Measurements from ENCODE around the gene RSPO3.

The RSPO3 gene

DNA sequence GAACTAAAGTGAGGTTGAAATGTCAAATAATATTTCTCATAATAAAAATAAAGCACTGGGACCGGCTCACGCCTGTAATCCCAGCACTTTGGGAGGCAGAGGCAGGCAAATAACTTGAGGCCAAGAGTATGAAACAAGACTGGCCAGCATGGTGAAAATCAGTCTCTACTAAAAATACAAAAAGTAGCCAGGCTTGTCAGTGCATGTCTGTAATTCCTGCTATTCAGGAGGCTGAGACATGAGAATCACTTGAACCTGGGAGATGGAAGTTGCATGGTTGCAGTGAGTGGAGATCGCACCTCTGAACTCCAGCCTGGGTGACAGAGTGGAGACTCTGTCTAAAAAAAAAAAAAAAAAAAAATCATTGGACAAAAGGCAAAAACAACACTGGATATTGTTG is 38.4 kb upstream of the RSPO3 start:
- H3K27ac ChIP-seq = no peak overlapping the region
- TF ChIP-seq ZFX (IDR thresholded peaks at IDR 0.05; ENCODE audit: borderline replicate concordance) = no peak
- TF ChIP-seq, protein P1, sequence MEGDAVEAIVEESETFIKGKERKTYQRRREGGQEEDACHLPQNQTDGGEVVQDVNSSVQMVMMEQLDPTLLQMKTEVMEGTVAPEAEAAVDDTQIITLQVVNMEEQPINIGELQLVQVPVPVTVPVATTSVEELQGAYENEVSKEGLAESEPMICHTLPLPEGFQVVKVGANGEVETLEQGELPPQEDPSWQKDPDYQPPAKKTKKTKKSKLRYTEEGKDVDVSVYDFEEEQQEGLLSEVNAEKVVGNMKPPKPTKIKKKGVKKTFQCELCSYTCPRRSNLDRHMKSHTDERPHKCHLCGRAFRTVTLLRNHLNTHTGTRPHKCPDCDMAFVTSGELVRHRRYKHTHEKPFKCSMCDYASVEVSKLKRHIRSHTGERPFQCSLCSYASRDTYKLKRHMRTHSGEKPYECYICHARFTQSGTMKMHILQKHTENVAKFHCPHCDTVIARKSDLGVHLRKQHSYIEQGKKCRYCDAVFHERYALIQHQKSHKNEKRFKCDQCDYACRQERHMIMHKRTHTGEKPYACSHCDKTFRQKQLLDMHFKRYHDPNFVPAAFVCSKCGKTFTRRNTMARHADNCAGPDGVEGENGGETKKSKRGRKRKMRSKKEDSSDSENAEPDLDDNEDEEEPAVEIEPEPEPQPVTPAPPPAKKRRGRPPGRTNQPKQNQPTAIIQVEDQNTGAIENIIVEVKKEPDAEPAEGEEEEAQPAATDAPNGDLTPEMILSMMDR (IDR thresholded peaks at IDR 0.05) = no peak

DNA sequence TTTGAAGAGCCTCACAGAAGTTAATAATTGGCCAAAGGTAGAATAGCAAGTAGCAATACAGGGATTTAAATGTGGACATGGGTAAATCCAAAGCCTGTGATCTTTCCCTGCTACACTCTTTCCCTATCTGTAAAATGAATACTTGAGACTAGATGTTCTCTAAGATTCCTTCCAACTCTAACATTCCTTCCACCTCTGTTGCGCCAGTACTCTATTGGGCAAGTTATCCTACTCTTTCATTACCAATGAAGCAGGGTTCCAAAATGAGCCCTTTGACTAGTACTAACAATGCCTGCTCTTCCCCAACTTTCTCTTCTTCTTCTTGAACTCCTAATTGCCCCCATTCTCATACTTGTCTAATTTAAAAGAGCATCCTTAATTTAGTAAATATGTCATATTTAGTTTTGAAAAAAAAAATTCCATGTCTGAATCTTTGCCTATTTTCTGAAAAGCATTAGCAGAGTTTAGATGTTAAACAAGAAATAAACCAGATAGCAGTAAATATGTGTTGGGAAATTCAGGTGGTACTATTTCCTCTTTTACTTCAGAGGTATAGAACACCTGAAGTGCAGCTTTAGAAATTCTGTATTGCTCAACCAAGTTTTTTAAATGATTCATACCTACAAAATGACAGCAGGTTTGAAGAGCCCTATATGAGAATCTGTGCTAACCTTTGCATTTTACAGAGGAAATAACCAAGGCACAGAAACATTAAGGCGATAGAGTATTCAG is 35.1 kb upstream of the RSPO3 start:
- H3K27ac ChIP-seq = no peak overlapping the region
- TF ChIP-seq, protein P1 (IDR thresholded peaks at IDR 0.05) = no peak
- TF ChIP-seq ZFX (IDR thresholded peaks at IDR 0.05; ENCODE audit: borderline replicate concordance) = no peak

DNA sequence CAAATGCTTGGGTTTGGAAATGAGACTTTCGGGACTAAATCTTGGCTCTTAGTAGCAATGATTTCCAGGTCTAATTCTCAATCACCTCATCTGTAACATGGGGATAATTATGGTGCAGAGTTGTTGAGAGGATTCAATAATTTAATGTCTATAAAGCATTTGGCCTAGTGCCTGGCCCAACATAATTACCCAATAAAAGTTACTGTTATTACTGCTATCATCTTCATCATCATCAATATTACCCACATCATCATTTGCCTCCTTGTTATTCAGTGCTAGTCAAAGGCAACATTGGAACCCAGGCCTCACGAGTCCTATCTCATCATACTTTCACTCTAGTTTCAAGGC is 34.5 kb upstream of the RSPO3 start:
- H3K27ac ChIP-seq = no peak overlapping the region
- TF ChIP-seq, protein P1 (IDR thresholded peaks at IDR 0.05) = no peak
- TF ChIP-seq ZFX (IDR thresholded peaks at IDR 0.05; ENCODE audit: borderline replicate concordance) = no peak

DNA sequence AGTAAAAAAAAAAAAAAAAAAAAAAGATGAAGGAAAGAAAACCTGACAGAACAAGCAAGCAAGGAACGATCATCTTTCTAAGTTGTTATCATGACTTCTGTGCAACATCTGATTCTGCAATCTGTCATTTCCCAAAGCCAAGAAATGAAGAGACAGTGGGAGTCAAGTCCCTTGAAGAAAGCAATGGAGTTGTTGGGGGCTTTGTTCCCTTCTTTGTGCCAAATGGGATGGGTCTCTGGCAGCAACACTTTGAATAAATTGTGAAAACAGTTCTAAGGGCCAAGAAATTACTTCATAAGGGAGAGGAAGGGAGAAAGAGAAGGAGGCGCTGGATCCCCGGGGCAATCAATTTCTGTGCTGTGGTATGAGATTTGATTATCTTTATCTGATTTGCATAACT is 33.3 kb upstream of the RSPO3 start:
- H3K27ac ChIP-seq = no peak overlapping the region
- TF ChIP-seq, protein P1 (IDR thresholded peaks at IDR 0.05) = no peak
- TF ChIP-seq ZFX (IDR thresholded peaks at IDR 0.05; ENCODE audit: borderline replicate concordance) = no peak

DNA sequence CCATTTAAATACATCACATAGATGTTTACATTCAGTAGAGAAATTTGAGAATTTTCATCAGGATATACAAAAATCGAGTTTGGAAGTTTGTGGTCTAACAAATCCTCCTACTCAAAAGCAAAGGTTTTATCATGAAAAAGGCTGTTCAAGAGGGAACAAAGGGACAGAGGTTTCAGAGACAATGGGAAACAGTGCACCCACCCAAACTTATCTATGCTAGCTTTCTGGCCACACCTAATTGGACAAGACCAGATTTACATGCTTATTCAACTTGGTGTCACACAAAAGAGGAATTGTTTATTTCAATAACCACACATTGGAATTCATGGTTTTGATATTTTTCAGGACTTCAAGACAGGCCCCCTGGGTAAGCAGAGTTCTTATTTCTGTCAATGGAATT is 28.4 kb upstream of the RSPO3 start:
- TF ChIP-seq, protein P1 (IDR thresholded peaks at IDR 0.05) = no peak
- no peak for TF ChIP-seq ZFX (IDR thresholded peaks at IDR 0.05; ENCODE audit: borderline replicate concordance)
- no peak overlapping the region for H3K27ac ChIP-seq

DNA sequence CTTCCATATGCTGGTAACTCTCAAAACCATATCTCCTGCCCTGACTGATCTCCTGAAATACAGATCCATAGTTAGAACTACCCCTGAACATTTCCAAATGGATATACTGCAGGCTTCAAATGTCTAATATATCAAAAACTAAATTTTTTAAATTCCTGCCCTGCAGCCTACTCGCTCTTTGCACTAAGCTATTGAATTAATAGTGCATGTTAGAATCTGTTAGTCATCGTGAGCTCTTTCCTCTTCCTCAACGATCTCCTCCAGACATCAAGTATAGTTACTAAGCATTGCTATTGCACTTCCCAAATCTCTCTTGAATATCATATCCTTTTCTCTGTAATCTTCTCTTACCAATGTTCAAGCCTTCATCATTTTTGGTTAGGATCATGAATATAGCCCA is 26.0 kb upstream of the RSPO3 start:
- TF ChIP-seq ZFX (IDR thresholded peaks at IDR 0.05; ENCODE audit: borderline replicate concordance) = no peak
- TF ChIP-seq, protein P1 (IDR thresholded peaks at IDR 0.05) = no peak
- H3K27ac ChIP-seq = no peak overlapping the region

DNA sequence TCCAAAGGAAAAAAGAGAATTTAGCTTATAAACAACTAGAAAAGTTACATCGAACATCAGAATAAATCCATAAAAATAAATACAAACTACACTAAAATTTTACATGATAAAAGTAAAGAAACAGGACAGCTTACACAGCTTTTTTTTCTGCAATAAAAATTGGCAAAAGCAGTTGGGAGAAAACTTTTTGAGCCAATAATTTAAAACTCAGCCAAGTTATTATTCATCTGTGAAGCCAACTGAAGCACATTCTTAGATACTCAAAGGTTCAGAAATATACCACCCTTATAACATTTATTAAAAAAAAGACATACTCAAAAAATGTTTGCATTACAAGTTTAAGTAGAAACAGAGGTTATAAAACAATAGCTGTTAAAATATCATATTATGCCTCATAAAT is 23.7 kb upstream of the RSPO3 start:
- TF ChIP-seq, protein P1 (IDR thresholded peaks at IDR 0.05) = no peak
- TF ChIP-seq ZFX (IDR thresholded peaks at IDR 0.05; ENCODE audit: borderline replicate concordance) = no peak

More for the DNA sequence above, 23.7 kb upstream of the RSPO3 start:
- no peak overlapping the region for H3K27ac ChIP-seq
